OCI-LY7 (cell line): ENCODE measurements around the gene AFDN. TPM values are rescaled to one million over a fixed set of nuclear protein-coding genes. Genes with fewer than 3 reads are reported as not detected.

Experiments used
- BruUV-seq: library from RNA; stranded (reverse); fragments of 400-500 nt; replicated peaks from 2 replicates; lab custom pipeline; 2021; lab: Mats Ljungman, UMichigan
- CTCF ChIA-PET: fragments of 300-600 bp; sonication (Branson Sonifier 250); formaldehyde crosslinking; loops from one replicate; lab custom pipeline; 2022; ENCODE audit warnings: antibody characterized with exemption; ENCODE audit not compliant: unreplicated experiment; lab: Charles Lee
- POLR2A ChIA-PET: fragments of 300-600 bp; sonication (Branson Sonifier 250); formaldehyde crosslinking; loops from one replicate; lab custom pipeline; 2022; ENCODE audit warnings: antibody characterized with exemption; lab: Charles Lee
- DNase-seq: peaks from one replicate; pipeline ENCODE4 v3.0.0-alpha.2; 2015; ENCODE audit warnings: low spot score
- H2AFZ ChIP-seq: fragments of 200-600 bp; sonication (generic), shearing (Covaris generic); 2 replicates; pipeline ENCODE4 v1.6.1; 2014; ENCODE audit warnings: mild to moderate bottlenecking, antibody characterized with exemption, low read length, moderate library complexity
- H3K27ac ChIP-seq: fragments of 200-600 bp; sonication (generic); 2 replicates; pipeline ENCODE4 v1.5.1; 2014; ENCODE audit warnings: mixed run types, low read depth, mild to moderate bottlenecking, moderate library complexity, low read length, inconsistent platforms; ENCODE audit not compliant: poor library complexity, severe bottlenecking
- H3K36me3 ChIP-seq: fragments of 200-600 bp; sonication (generic); 2 replicates; pipeline ENCODE4 v1.6.1; 2014; ENCODE audit warnings: mild to moderate bottlenecking, antibody characterized with exemption, low read length, moderate library complexity, mixed read lengths; ENCODE audit not compliant: insufficient read depth
- H3K4me1 ChIP-seq: fragments of 200-600 bp; sonication (generic); 2 replicates; pipeline ENCODE4 v1.5.1; 2014; ENCODE audit warnings: mild to moderate bottlenecking, low read length; ENCODE audit not compliant: insufficient read depth, poor library complexity, severe bottlenecking
- H3K4me2 ChIP-seq: fragments of 200-600 bp; sonication (generic); 2 replicates; pipeline ENCODE4 v1.6.1; 2014; ENCODE audit warnings: mild to moderate bottlenecking, low read length
- H3K4me3 ChIP-seq: fragments of 200-600 bp; sonication (generic); 2 replicates; pipeline ENCODE4 v1.5.1; 2014; ENCODE audit warnings: mild to moderate bottlenecking, low read depth, low read length; ENCODE audit not compliant: poor library complexity, severe bottlenecking
- H3K79me2 ChIP-seq: fragments of 200-600 bp; sonication (generic); 2 replicates; pipeline ENCODE4 v1.6.1; 2016; ENCODE audit warnings: low read depth, mild to moderate bottlenecking, low read length, moderate library complexity, mixed read lengths; ENCODE audit not compliant: insufficient read depth
- H3K9me2 ChIP-seq: fragments of 200-600 bp; sonication (generic); 2 replicates; pipeline ENCODE4 v1.6.1; 2016; ENCODE audit warnings: mild to moderate bottlenecking, low read length, mixed read lengths; ENCODE audit not compliant: insufficient read depth
- H3K9me3 ChIP-seq: fragments of 200-600 bp; sonication (generic); 2 replicates; pipeline ENCODE4 v1.6.1; 2014; ENCODE audit warnings: mild to moderate bottlenecking, mixed run types, low read length, mixed read lengths
- H4K20me1 ChIP-seq: fragments of 200-600 bp; sonication (generic); 2 replicates; pipeline ENCODE4 v1.6.1; 2014; ENCODE audit warnings: mild to moderate bottlenecking, antibody characterized with exemption, low read length, moderate library complexity, mixed read lengths; ENCODE audit not compliant: insufficient read depth
- EZH2phosphoT487 ChIP-seq: fragments of 200-600 bp; sonication (generic); IDR thresholded peaks from 2 replicates; pipeline ENCODE4 v1.6.1; 2018; ENCODE audit warnings: low read depth, borderline replicate concordance, mild to moderate bottlenecking, mixed run types, antibody characterized with exemption, low read length, moderate library complexity, mixed read lengths
- intact Hi-C: fragments of 100-400 bp; cut with micrococcal nuclease; formaldehyde crosslinking; loops from one replicate; pipeline ENCODE4 v1.10.0; 2022; ENCODE audit not compliant: unreplicated experiment
- total RNA-seq, 2 experiments: library from RNA; depleted of rRNA in 1 of 2; stranded (reverse); fragments of >200 nt in 1 of 2; shearing (Covaris generic) in 1 of 2; gene quantifications; 2 replicates each; pipeline ENCODE4 v1.2.3, GENCODE V29; 2014 to 2022
- TF ChIP-seq, protein P1 (sequence below): fragments of 200-600 bp; sonication (generic); conservative IDR thresholded peaks from 2 replicates; pipeline ENCODE4 v1.5.1; 2014; ENCODE audit warnings: mild to moderate bottlenecking, antibody characterized with exemption, low read length, moderate library complexity, mixed read lengths

AFDN gene
- total RNA-seq, 2 experiments from 2014 or later: 43.6 to 71.6 TPM

DNA sequence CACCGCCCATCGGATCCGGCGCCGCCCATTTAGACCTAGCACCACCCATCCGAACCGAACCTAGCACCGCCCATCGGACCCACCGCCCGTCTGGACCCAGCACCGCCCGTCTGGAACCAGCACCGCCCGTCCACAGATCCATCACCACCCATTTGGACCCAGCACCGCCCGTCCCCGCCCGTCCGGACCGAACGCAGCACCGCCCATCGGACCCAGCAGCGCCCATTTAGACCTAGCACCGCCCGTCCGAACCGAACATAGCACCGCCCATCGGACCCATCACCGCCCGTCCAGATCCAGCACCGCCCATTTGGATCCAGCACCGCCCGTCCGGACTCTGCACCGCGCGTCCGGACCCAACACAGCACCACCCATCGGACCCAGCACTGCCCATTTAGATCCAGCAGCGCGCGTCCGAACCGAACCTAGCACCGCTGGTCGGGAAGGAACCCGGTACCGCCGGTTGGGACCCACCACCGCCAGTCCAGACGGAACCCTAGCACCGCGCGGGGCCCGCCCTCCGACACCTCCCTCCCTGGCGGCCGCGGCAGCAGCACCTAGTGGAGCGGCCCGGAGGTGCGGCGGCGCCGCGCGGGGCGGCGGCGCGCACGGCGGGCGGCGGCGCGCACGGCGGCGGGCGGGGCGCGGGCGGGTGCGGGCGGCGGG, 348 bp upstream of the AFDN start:
- POLR2A ChIA-PET: no interaction called here
- Histone ChIP-seq H3K4me1 (peaks cover 20% of the 10 kb centered on the region), H3K4me3 (peak overlapping the region; percentile 73), H3K9me3 (no peaks in the 10 kb centered on the region), H3K4me2 (peak overlapping the region; percentile 95), H4K20me1 (peaks cover 29% of the 10 kb centered on the region), H3K36me3 (no peaks in the 10 kb centered on the region), H3K79me2 (peaks cover 26% of the 10 kb centered on the region; the same call in 1 of the 2 replicates), H3K9me2 (no peaks in the 10 kb centered on the region), H2AFZ (peak overlapping the region; percentile 81; the same call in 1 of the 2 replicates), H3K27ac (no peak overlapping the region)
- intact Hi-C loops: no loop called here
- no peak for TF ChIP-seq EZH2phosphoT487
- TF ChIP-seq, protein P1, sequence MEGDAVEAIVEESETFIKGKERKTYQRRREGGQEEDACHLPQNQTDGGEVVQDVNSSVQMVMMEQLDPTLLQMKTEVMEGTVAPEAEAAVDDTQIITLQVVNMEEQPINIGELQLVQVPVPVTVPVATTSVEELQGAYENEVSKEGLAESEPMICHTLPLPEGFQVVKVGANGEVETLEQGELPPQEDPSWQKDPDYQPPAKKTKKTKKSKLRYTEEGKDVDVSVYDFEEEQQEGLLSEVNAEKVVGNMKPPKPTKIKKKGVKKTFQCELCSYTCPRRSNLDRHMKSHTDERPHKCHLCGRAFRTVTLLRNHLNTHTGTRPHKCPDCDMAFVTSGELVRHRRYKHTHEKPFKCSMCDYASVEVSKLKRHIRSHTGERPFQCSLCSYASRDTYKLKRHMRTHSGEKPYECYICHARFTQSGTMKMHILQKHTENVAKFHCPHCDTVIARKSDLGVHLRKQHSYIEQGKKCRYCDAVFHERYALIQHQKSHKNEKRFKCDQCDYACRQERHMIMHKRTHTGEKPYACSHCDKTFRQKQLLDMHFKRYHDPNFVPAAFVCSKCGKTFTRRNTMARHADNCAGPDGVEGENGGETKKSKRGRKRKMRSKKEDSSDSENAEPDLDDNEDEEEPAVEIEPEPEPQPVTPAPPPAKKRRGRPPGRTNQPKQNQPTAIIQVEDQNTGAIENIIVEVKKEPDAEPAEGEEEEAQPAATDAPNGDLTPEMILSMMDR: peak; percentile 33; the same call in 1 of the 2 replicates
- DNase-seq: peak; percentile 77
- no TSS peak for BruUV-seq
- CTCF ChIA-PET: no interaction called here

DNA sequence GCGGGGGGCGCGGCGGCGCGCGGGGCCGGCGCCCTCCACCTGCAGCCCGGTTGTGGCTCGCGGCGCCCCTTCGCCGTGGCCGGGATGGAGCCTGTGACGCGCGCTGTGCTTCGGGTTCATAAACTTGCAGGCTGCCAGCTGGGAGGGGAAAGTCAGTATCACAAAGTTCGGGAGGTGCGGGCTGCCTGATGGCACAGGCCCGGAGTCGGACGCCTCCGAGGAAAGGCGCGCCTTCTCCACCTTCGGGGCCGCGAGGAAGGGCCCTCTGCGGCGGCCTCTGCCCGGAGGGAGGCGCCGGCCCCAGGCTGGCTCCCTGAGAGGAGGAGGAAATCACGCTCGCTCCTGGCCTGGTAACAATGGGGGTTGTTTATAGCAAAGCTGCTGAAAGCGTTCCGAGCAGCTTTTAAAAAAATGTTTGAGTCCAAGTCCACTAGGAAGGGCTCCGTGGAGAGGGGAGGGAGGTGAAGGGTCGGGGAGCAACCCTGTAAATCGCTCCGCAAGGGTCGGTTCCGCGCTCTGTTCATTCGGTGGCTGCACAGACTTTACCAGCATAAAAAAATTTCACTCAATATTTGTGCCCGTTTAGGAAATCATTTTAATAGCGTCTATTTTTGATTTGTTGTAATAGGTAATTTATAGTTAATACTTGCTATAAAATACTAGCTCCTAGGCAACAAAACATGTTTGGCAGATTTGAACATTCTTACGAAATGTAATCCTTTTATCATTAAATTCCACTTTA, 1.0 kb downstream of the AFDN start:
- H3K9me2 ChIP-seq: no peaks in the 10 kb centered on the region
- no peaks in the 10 kb centered on the region for H3K36me3 ChIP-seq
- ChIA-PET POLR2A (interaction anchor here (0.6 to 3.9 kb wide), 5 partner anchors 10 to 257 kb away, joined by 3 to 18 read pairs (median 4); no protein-coding TSS in a partner anchor), CTCF (no interaction called here)
- H4K20me1 ChIP-seq: peaks cover 38% of the 10 kb centered on the region
- no peak overlapping the region for H3K27ac ChIP-seq
- peak overlapping the region; percentile 75 for H3K4me2 ChIP-seq
- TF ChIP-seq, protein P1: no peak
- no peak for TF ChIP-seq EZH2phosphoT487
- peak overlapping the region; percentile 72 for H3K4me3 ChIP-seq
- H3K9me3 ChIP-seq: no peaks in the 10 kb centered on the region
- BruUV-seq: no TSS peak
- DNase-seq: peak; percentile 51
- intact Hi-C loops: no loop called here
- peaks cover 26% of the 10 kb centered on the region; the same call in 1 of the 2 replicates for H3K79me2 ChIP-seq
- H2AFZ ChIP-seq: peak overlapping the region; percentile 20; the same call in 1 of the 2 replicates
- H3K4me1 ChIP-seq: peaks cover 24% of the 10 kb centered on the region
